HuH-7.5 (cell line): ENCODE measurements around the gene NT5DC3.

ENCODE experiments used
- DNase-seq: peaks from one replicate; pipeline ENCODE4 v3.0.0; 2011; ENCODE audit warnings: low spot score

The NT5DC3 gene

DNA sequence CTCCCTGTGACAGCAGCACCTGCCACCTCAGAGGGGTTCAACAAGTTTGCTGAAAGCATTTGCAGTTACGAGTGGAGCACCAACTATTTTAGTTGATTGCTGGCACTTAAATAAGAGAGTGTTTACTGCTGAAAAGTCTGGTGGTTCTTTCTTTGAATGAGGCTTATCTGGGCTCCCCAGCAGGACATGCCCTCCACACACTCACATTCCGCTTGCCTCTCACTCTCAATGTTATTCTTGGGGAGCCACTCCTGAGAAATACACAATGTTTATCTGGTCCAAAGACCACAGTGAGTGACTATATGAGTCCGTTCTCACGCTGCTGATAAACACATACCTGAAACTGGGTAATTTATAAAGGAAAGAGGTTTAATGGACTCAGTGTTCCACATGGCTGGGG, 31.9 kb downstream of the NT5DC3 start:
- DNase-seq = no peak

DNA sequence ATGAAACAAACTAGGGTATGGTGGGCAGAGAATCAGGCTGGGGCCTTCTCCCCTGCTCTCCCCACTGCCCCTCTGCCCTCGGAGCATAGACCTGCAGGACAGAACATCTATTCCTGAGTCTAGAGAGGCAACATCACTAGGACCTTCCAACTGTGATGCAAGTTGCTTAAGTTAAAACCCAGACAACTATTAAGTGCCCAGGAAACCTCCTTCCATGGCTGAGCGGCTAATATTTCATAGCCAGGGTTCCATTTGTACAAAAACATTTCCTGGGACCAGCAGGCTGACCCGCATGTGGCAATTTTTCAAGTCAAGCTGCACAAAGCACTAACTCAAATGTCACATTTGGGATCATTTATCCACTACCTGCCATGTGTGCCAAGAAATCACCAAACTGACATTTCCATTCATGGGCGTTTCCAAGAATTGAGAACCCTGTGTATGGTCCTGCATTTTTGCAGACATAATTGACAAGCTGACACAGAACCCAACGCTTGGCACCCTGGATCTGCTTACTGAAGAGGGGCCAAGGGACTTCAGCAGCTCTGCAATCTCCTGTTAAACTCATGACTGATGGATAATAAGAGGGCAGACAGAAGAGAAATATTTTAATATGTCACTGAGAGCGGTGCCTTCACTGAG, 32.7 kb downstream of the NT5DC3 start:
- no peak for DNase-seq

DNA sequence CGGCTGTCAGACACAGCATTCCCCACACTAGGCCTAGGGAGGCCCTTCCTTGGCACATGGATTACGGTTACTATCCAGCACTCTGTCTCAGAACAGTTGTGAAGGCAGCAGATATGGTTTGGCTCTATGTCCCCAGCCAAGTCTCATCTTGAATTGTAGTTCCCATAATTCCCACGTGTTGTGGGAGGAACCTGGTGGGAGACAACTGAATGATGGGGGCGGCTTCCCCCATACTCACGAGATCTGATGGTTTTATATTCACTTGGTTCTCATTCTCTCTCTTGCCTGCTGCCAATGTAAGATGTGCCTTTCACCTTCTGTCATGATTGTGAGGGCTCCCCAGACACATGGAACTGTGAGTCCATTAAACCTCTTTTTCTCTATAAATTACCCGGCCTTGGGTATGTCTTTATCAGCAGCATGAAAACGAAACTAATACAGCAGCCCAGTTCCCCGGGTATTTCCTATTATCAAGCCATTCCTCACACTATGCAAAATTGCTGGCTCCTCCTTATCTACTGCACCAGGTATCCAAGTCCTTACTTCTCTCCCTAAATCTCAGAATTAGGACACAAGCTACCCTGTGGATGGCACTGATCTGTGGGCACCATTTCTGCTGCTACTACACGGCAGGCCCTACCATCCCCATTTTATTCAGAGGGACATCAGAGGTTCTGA, 33.3 kb downstream of the NT5DC3 start:
- DNase-seq = no peak

DNA sequence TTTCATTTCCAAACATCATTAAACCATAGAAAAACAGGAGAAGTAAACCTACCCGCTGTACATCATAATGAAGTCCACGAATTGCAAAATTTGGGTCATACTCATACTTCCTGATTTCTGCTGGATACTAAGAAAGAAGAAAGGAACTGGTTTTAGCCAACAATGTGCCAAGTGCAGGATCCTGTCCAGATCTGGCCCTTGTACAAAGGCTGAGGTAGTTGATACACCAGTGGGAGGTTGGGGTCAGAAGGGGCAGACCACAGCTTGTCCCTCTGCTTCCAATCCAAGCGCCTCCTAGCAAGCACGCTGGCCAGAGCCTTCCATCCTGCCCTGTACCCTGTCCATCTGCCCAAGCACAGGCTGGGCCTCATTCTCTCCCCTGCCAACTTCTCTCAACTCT, 34.2 kb downstream of the NT5DC3 start:
- no peak for DNase-seq

DNA sequence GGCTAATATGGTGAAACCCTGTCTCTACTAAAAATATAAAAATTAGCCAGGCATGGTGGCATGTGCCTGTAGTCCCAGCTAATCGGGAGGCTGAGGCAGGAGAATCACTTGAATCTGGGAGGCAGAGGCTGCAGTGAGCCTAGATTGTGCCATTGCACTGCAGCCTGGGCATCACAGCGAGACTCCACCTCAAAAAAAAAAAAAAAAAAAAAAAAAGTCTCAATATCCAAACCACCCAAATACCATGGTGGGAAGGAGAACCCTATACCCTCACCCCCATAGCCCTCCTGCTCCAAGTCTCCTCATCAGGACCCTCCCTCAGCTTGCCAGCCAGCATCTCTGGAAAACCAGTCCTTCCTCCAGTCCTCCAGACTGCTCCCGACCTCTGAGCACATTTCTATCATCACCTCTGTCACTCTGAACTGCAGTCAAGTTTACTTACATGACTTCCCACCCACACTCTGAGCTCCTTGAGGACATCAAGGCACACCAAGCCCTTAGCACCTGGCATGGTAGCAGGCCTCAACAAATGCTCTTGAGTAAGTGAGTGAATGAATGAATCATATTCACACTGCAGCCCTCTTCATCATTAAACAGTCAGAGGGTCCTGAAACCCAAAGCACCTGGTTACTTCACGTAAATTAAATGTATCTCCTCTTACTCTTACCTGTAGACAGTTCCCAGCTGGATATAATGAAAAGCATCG, 35.2 kb downstream of the NT5DC3 start:
- DNase-seq = no peak

DNA sequence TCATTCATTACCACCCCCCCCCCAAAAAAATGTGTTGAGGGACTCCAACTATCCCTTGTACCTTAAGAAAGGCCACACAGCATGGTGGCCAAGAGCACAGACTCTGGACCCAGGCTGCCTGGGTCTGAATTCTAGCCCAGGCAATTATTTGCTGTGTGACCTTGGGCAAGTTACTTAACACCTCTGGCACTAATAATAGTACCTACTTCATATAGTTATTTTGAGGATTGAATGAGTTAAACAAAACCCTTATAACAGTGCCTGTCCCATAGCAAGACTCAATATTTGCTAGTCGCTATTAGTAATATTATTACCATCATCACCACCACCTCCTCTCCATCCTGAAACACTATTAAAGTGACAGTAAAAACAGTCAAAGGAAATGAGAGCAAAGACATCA, 37.2 kb downstream of the NT5DC3 start:
- DNase-seq = no peak

DNA sequence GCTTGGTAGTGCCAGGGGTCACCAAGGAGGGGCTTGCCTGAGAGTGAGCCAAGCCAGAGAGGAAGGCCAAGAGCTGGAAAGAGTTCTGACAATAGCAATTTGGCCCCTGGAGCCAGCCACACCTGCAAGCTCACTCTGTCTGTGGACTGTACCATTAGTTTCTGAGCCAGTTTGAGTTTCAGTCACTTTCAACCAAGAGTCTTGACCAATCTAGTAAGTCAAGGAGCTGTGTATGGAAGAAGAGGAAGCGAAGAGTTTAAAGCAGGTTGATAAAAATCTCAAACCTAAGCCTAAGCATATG, 38.5 kb downstream of the NT5DC3 start:
- no peak for DNase-seq

DNA sequence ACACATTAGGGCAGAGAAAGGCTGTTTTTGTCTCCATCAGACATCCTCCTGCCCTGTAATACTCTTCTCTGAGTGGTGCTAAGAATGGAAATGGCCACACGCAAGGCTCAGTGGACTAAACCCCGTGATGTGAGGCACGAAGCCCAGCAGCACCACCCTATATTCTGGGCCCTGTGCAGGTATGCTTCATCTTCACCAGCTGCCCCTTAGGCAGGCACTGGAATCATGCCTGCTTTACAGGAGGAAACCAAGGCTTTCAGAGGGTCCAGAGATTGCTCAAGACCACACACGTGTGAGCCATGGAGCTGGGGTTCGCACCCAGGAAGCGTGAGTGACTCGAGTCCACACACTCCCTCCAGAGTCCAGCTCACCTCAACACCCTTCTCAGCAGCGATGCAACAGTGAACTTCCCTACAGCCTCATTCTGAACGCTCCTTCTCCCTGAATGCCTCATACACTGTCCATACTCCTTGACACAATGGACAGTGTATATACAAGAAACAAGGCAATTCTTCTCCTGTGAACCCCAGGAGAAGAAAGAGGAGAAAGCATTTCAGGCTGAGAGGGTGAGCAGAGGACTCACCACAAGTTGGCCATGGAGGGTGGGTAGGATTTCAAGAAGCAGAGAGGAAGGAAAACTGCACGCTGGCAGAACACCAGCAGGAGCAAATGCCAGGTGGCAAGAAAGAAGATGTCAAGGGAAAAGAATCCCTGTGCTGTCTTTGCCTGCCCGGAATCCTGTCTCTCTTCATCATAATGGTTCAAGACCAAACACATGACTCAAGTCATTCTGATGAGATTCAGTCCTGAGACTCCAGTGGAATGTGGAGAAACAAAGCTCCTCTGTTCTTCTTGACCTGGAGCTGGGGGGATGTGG, 39.1 kb downstream of the NT5DC3 start:
- no peak for DNase-seq

DNA sequence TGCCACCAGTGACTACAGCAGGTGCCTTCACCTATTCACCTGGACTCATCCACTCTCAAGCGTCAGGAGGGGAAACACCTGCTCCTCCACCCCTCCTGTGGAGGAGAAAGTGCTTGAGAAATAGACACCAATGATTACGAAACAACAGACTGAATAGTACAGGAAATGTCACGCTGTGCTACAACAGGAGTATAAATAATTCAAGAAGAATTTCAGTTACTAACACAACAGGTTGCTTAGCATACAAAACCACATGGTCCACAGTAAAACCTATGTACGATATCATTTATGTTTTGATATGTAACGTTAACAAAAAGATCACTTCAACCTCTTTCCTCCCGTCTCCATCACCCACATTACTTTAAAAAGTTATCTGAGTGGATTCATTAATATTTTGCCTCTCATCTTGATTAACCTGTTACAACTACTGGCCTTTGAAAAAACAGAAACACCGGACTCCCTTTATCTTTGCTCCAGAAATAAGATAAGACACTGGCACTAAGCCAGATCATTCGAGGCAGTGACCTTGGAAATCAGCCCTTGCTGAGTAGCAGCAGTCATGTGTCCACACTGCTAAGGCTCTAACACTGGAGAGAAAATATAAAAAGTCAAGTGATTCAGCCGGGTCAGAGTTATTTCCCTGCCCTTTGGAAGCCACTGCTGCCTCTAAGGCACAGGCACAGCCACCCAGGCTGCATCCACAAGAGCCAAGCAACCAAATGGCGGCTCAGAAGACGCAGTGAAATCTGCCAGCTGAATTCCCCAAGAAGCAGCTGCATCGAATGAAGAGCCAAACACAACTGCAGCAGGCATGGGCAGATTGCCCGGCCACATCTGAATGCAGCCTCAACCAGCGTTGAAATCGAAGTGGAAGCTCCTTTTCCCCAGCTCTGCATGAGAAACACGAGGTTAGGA, 40.9 kb downstream of the NT5DC3 start:
- peak; percentile 25 for DNase-seq

DNA sequence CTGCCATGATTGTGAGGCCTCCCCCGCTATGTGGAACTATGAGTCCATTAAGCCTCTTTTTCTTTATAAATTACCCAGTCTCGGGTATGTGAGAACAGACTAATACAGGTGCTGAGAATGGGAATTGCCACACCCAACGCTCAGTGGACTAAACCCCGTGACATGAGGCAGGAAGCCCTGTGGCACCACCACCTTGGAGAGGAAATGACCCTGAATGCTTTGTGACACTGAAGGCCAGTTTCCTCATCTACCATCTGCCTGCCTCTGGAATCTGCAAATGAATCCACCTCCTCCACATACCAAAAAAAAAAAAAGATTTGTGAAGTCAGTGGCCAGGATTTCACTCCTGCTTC, 41.6 kb downstream of the NT5DC3 start:
- no peak for DNase-seq

DNA sequence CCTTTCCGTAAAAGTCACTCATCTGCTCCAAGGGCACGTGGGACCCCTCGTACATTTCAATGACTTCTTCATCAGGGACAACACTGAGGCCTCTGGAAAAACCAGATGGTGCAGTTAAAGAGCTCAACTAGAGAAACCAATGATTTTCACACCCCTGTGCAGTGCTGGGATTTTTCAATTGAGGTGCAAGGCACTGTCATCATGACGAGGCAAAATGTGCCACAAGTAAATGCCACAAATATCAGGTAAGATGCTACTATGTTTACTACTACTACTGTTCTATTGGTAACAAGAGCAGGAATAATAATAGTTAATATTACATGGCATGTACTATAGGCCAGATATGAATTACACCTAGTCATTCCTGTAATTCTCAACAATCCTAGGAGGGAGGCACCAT, 42.4 kb downstream of the NT5DC3 start:
- DNase-seq = no peak

DNA sequence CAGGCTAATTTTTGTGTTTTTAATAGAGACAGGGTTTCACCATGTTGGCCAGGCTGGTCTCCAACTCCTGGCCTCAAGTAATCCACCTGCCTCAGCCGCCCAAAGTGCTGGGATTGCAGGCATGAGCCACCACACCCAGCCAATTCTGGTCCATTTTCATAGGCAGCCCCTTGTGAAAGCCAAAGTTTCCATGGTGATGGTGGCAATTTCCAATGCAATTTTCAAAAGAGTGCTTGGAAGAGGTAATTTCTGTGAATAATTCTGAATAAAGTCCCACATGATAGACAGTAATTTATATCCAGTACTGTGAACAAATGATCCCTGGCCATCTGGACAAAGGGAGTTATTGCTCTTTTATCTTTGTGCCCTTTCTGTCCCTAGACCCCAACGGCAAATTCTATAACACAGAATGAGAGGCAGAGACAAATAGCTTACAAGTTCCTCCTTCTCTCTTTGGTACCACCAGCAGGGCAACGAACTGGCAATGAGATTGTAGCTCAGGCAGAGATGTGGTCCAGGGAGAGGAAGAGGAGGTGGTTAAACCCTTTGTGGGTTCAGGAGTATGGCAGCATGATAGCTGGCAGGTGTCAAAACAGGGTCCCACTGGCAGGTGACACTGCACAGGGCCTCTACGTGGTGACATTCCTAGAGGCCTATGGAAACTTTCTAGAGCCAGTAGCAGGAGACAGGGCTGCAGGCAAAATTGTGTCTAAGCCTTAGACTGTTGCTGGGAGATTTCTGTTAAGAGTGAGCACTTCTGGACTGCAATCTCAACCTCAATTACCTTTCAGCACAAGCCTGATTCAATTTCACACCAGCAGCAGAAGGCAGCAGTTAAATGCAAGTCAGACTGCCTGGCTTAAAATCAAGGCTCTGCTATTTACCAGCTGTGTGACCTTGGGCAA, 46.5 kb downstream of the NT5DC3 start:
- no peak for DNase-seq

DNA sequence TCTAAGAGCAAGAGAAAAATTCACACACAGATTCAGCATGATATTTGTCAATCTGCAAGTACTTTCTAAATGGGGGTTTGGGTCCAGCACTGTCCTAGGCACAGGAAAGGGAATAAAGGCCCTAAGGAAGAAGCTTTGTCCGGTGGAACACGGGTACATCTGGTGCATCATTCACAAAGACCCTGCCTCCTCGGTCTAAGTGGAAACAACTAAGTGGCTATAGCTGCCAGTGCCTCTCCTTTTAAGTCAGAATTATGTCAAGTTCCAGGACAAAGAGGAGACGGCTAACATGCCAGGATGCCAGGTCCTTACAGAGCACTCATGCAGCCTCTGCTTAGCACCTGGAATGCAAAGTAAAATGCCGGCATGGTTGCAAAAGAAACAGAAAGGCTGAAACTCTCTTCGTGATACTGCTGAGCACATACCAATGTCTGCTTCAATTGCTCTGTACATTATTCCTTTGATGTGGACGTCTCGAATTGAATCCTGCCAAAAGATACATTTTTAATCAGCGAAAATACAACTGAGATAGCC, 47.5 kb downstream of the NT5DC3 start:
- DNase-seq = no peak

DNA sequence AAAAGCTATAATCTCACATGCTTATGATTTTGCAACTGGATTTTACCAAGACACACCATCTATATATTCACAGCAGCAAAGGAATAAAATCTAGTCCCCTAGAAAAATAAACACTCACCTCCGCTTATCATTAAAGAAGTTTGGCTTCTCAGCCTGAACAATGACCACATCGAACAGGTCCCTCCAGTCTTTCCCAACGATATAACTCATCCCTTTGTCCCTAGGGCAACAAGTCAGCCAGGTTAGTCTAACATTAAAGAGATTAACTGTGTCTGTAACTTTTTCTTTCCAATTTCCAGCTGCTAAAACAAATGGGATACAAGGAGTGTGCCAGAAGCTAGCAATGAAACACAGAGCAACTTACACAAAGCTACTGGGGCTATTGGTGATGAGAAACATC, 48.0 kb downstream of the NT5DC3 start:
- no peak for DNase-seq

DNA sequence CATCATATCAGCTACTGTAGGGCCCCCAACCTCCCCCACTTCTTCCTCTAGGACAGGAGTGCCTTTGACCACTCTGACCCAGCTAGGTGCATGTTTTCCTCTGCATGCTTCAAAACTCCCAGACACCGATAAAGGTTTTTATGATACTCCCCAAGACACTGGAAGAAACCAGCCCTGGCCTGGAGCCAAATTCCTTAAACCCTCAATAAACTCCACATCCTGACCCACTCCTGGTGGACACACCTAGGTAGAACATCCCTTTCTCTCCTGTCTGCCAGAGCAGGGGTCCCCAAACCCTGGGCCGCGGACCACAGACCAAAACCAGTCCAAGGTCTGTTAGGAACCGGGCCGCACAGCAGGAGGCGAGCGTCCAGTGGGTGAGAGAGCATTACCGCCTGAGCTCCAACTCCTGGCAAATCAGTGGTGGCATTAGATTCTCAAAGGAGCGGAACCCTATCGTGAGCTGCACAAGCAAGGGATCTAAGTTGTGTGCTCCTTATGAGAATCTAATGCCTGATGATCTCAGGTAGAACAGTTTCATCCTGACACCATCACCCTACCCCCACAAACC, 49.6 kb downstream of the NT5DC3 start:
- no peak for DNase-seq

DNA sequence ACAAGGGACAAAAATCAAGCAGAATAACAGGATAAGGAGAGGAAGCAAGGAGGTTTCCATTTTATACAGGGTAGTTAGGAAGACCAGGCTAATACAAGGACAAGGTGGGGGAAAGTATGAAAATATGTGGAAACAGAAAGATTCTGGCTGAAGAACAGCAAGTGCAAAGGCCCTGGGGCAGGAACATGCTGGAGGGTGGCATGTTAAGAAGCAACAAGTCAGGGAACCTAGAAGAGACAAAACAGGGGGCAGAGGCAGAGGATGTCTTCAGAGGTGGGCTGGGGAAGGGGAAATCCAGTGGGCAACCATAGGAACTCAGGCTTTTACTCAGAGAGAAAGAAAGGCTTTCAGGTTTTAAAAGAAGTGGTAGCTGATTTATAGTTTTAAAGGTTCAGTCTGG, 54.8 kb downstream of the NT5DC3 start:
- no peak for DNase-seq

DNA sequence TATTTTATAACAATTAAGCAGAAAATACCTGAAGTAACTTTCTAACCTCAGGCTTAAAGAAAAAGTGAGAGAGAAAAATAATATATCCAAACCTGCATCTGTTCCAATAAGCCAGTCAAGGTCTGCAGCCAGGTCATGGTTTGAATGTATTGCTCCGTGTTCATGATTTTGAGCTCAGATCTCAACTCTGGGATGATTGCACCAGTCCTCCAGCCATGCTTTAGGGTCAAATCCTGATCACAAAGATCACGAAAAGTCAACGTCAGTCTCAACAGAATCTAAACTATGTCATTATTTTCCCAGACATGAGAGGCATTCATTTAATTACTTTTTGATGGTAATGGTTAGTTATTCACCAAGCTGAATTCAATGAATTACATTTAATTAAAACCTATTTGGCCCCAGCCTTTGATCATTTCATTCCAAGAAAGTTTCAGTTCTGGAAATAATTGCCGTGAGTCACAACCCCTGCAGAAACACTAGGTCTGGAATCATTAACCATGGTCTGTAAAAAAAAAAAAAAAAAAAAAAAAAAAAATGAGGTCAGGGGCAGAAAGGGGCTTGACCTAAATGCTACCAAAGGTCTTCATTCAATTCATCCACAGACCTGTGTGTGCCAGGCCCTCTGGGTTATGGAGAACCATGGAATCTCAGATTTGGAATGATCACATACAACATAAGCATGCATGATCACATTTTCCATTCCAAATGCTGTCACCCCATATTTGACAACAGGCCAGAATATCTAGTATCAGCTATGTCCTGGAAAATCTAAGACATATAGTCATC, 55.6 kb downstream of the NT5DC3 start:
- no peak for DNase-seq

DNA sequence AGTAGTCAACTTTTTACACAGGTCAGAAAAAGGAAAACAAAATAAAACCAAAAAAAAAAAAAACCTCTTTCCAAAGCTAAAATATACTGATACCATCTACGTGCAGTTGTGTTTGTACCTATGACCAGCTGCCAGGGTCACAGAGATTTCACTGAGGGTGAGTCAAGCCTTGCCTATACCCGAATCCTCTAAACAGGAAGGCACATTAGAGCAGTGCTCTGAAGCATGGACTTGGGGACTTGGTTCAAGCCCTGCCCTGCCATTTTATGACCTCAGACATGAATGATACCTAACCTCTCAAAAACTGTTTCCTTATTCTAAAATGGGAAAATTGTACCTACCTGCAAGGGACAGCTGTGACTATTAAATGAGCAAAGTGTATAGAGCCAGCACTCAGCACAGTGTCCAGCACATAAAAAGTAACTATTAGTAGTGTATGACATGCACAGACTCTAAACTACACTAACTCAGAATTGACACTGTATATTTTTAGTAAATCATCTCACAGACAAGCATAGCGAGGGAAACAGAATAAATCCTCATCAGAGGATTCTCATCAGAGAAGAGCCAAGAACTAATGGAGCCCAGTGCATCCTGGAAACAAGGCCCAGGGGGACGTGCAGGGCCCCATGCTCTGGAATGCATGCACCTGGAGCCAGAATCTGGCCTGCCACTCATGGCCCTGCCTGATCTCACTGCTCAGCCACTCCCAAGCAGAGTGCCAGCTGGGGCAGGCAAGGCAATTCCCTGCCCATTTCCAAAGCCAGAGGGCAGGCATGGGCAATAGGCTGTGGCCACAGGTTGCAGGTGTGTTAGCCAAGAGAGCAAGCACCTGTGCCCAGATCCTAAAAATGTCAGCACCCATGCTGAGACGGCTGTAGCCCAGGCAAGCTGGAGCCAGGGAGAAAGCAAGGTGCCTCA, 57.0 kb downstream of the NT5DC3 start:
- DNase-seq = no peak
